Lower lobe of right lung (tissue), 2 donors: Measurements from ENCODE around the gene SETMAR. TPM values are rescaled to one million over a fixed set of nuclear protein-coding genes. Genes with fewer than 3 reads are reported as not detected.
A peak's percentile ranks its signal among the peaks of the same experiment; 100 is the strongest.

Experiments used
- ATAC-seq, 2 donors: fragments of 200-7000 bp; cut with Tn5 transposase; one replicate each; pipeline ENCODE4 v1.9.1; 2020 to 2022; ENCODE audit warnings: mild to moderate bottlenecking in 2 of 2, moderate library complexity in 2 of 2
- DNase-seq: peaks from one replicate; pipeline ENCODE4 v3.0.0-alpha.2; 2020
- H3K27ac ChIP-seq: fragments of 200-600 bp; one replicate; pipeline ENCODE4 v1.8.0; 2022
- H3K27me3 ChIP-seq: fragments of 200-600 bp; one replicate; pipeline ENCODE4 v1.8.0; 2022; ENCODE audit warnings: low read depth
- H3K36me3 ChIP-seq: fragments of 200-600 bp; one replicate; pipeline ENCODE4 v1.8.0; 2022; ENCODE audit warnings: mild to moderate bottlenecking
- H3K4me1 ChIP-seq: fragments of 200-600 bp; one replicate; pipeline ENCODE4 v1.8.0; 2022
- H3K4me3 ChIP-seq: fragments of 200-600 bp; one replicate; pipeline ENCODE4 v1.8.0; 2022; ENCODE audit warnings: mild to moderate bottlenecking
- H3K9me3 ChIP-seq: fragments of 200-600 bp; one replicate; pipeline ENCODE4 v1.8.0; 2022
- CTCF ChIP-seq: fragments of 200-600 bp; IDR thresholded peaks from one replicate; pipeline ENCODE4 v1.8.0; 2022; ENCODE audit warnings: antibody characterized with exemption, mild to moderate bottlenecking
- intact Hi-C: fragments of 100-400 bp; cut with DNase I; formaldehyde crosslinking; loops from one replicate; pipeline ENCODE4 v1.11.0; 2022
- total RNA-seq: library from RNA; stranded (reverse); fragmentation: NEBNext Ultra II Directional; extraction: Animal tissue kit (Norgen Biotek cat#: 25700); gene quantifications from one replicate; pipeline ENCODE4 v1.2.1, GENCODE V29; 2021
- donor health status: DM: no; HTN: yes; CAD: no; lungs with severe emphysema.

The SETMAR gene
- total RNA-seq, 1 donor from 2014 or later: 14.1 TPM

- Histone ChIP-seq H3K4me1 (peaks cover 39% of the 10 kb centered on the region), H3K27ac (no peak overlapping the region), H3K27me3 (no peaks in the 10 kb centered on the region), H3K4me3 (no peak overlapping the region), H3K36me3 (no peaks in the 10 kb centered on the region), H3K9me3 (no peaks in the 10 kb centered on the region)
- intact Hi-C loops: no loop called here
- ATAC-seq (no peak), DNase-seq (no peak)
- no peak for TF ChIP-seq CTCF
Observed at GRCh38 chr3:4306091-4306490, 2.9 kb downstream of the SETMAR start.

GRCh38 chr3:4306860-4307259, 3.7 kb downstream of the SETMAR start:
- ATAC-seq: no peak
- H3K4me3 ChIP-seq: no peak overlapping the region
- H3K27me3 ChIP-seq: no peaks in the 10 kb centered on the region

GRCh38 chr3:4309491-4310128, 6.4 kb downstream of the SETMAR start:
- Histone ChIP-seq H3K27ac (no peak overlapping the region), H3K4me1 (peaks cover 29% of the 10 kb centered on the region), H3K27me3 (no peaks in the 10 kb centered on the region), H3K4me3 (no peak overlapping the region), H3K9me3 (no peaks in the 10 kb centered on the region), H3K36me3 (peaks cover 15% of the 10 kb centered on the region)
- intact Hi-C loops: no loop called here
- ATAC-seq (peak; percentile 54 to 62), DNase-seq (no peak)
- TF ChIP-seq CTCF: no peak

More at GRCh38 chr3:4306860-4307259, 3.7 kb downstream of the SETMAR start:
- no peak for DNase-seq
- TF ChIP-seq CTCF: no peak
- Histone ChIP-seq H3K9me3 (no peaks in the 10 kb centered on the region), H3K4me1 (peaks cover 42% of the 10 kb centered on the region), H3K27ac (peak overlapping the region; percentile 44), H3K36me3 (no peaks in the 10 kb centered on the region)
- intact Hi-C loops: no loop called here

- no peak overlapping the region for H3K27ac ChIP-seq
- intact Hi-C loops: no loop called here
- H3K4me3 ChIP-seq: no peak overlapping the region
- DNase-seq: no peak
- no peaks in the 10 kb centered on the region for H3K27me3 ChIP-seq
- TF ChIP-seq CTCF: no peak
- H3K9me3 ChIP-seq: no peaks in the 10 kb centered on the region
- no peak for ATAC-seq
- peaks cover 22% of the 10 kb centered on the region for H3K4me1 ChIP-seq
- H3K36me3 ChIP-seq: peaks cover 27% of the 10 kb centered on the region
Observed at GRCh38 chr3:4310971-4311370, 7.8 kb downstream of the SETMAR start.

GRCh38 chr3:4311496-4311895, 8.3 kb downstream of the SETMAR start:
- intact Hi-C loops: no loop called here
- TF ChIP-seq CTCF: no peak

More at GRCh38 chr3:4311496-4311895, 8.3 kb downstream of the SETMAR start:
- no peak for ATAC-seq
- H3K27ac ChIP-seq: no peak overlapping the region
- H3K9me3 ChIP-seq: no peaks in the 10 kb centered on the region
- peaks cover 18% of the 10 kb centered on the region for H3K4me1 ChIP-seq
- H3K4me3 ChIP-seq: no peak overlapping the region
- H3K27me3 ChIP-seq: no peaks in the 10 kb centered on the region
- no peak for DNase-seq
- H3K36me3 ChIP-seq: peaks cover 31% of the 10 kb centered on the region
